ENCODE data around the gene DDIT4. TPM values are rescaled to one million over a fixed set of nuclear protein-coding genes. Genes with fewer than 3 reads are reported as not detected.
A peak's percentile ranks its signal among the peaks of the same experiment; 100 is the strongest.
"Not testable (repeated sequence)": the region's sequence is repeated elsewhere in the genome, so short reads cannot be mapped to it uniquely, and the experiment has no call there.

The DDIT4 gene
- total RNA-seq, 2 experiments from 2014 or later = 382 to 384 TPM

- POLR2A ChIA-PET = interaction anchor here (1.1 to 1.5 kb wide), 4 partner anchors 9 to 53 kb away, joined by 3 to 5 read pairs (median 3); partner anchors contain the start of gene DDIT4
Measured at GRCh38 chr10:72238392-72239175, 35.1 kb upstream of the DDIT4 start.

GRCh38 chr10:72239409-72239808 is 34.3 kb upstream of the DDIT4 start:
- H3K4me3 Mint-ChIP-seq = no peak overlapping the region
- ChIA-PET CTCF (interaction anchor here (2.0 kb wide), 1 partner anchor 9 kb away, joined by 8 read pairs; no protein-coding TSS in a partner anchor), POLR2A (no interaction called here)
- ATAC-seq (no peak), DNase-seq (no peak)
- H3K4me1 Mint-ChIP-seq (ENCODE audit: low read depth) = peaks cover 29% of the 10 kb centered on the region
- peak overlapping the region; percentile 27 for H3K27ac Mint-ChIP-seq
- no peaks in the 10 kb centered on the region for H3K27me3 Mint-ChIP-seq (ENCODE audit: low read depth)
- H3K36me3 Mint-ChIP-seq (ENCODE audit: low read depth) = peaks cover 29% of the 10 kb centered on the region
- no peaks in the 10 kb centered on the region for H3K9me3 Mint-ChIP-seq (ENCODE audit: insufficient read depth)

More at GRCh38 chr10:72238392-72239175, 35.1 kb upstream of the DDIT4 start:
- Mint-ChIP-seq H3K27ac (no peak overlapping the region), H3K4me1 (ENCODE audit: low read depth) (peaks cover 20% of the 10 kb centered on the region), H3K36me3 (ENCODE audit: low read depth) (peaks cover 31% of the 10 kb centered on the region), H3K4me3 (no peak overlapping the region), H3K9me3 (ENCODE audit: insufficient read depth) (no peaks in the 10 kb centered on the region), H3K27me3 (ENCODE audit: low read depth) (no peaks in the 10 kb centered on the region)
- CTCF ChIA-PET = interaction anchor here (0.6 to 2.7 kb wide), 7 partner anchors 9 to 190 kb away, joined by 3 to 8 read pairs (median 5); no protein-coding TSS in a partner anchor
- DNase-seq = no peak
- no peak for ATAC-seq

- Mint-ChIP-seq H3K36me3 (ENCODE audit: low read depth) (peaks cover 25% of the 10 kb centered on the region), H3K4me3 (no peak overlapping the region), H3K4me1 (ENCODE audit: low read depth) (peaks cover 38% of the 10 kb centered on the region), H3K9me3 (ENCODE audit: insufficient read depth) (no peaks in the 10 kb centered on the region), H3K27me3 (ENCODE audit: low read depth) (no peaks in the 10 kb centered on the region), H3K27ac (no peak overlapping the region)
- no peak for DNase-seq
- CTCF ChIA-PET = no interaction called here
- ATAC-seq = no peak
- POLR2A ChIA-PET = interaction anchor here (0.6 kb wide), 1 partner anchor 23 kb away, joined by 3 read pairs; no protein-coding TSS in a partner anchor
Measured at GRCh38 chr10:72240371-72240770, 33.4 kb upstream of the DDIT4 start.

GRCh38 chr10:72241691-72242252 is 32.0 kb upstream of the DDIT4 start:
- H3K27me3 Mint-ChIP-seq (ENCODE audit: low read depth) = no peaks in the 10 kb centered on the region
- no peak for ATAC-seq
- CTCF ChIA-PET = interaction anchor here (0.7 to 2.8 kb wide), 5 partner anchors 11 to 33 kb away, joined by 3 to 12 read pairs (median 4); no protein-coding TSS in a partner anchor
- DNase-seq = no peak
- peaks cover 14% of the 10 kb centered on the region for H3K36me3 Mint-ChIP-seq (ENCODE audit: low read depth)
- peak overlapping the region; percentile 9 for H3K27ac Mint-ChIP-seq
- H3K4me3 Mint-ChIP-seq = no peak overlapping the region
- no peaks in the 10 kb centered on the region for H3K9me3 Mint-ChIP-seq (ENCODE audit: insufficient read depth)
- peaks cover 50% of the 10 kb centered on the region for H3K4me1 Mint-ChIP-seq (ENCODE audit: low read depth)
- POLR2A ChIA-PET = interaction anchor here (0.7 to 1.2 kb wide), 2 partner anchors 13 to 34 kb away, joined by 3 read pairs; no protein-coding TSS in a partner anchor

GRCh38 chr10:72242675-72243074 is 31.0 kb upstream of the DDIT4 start:
- peaks cover 59% of the 10 kb centered on the region for H3K4me1 Mint-ChIP-seq (ENCODE audit: low read depth)
- H3K4me3 Mint-ChIP-seq = no peak overlapping the region

GRCh38 chr10:72243822-72244437 is 29.8 kb upstream of the DDIT4 start:
- Mint-ChIP-seq H3K36me3 (ENCODE audit: low read depth) (peaks cover 6% of the 10 kb centered on the region), H3K4me3 (no peak overlapping the region), H3K27me3 (ENCODE audit: low read depth) (no peaks in the 10 kb centered on the region), H3K4me1 (ENCODE audit: low read depth) (peaks cover 72% of the 10 kb centered on the region), H3K27ac (peak overlapping the region; percentile 55), H3K9me3 (ENCODE audit: insufficient read depth) (no peaks in the 10 kb centered on the region)
- ATAC-seq (no peak), DNase-seq (no peak)
- ChIA-PET CTCF (interaction anchor here (1.1 to 5.3 kb wide), 5 partner anchors 9 to 89 kb away, joined by 3 to 35 read pairs (median 5); no protein-coding TSS in a partner anchor), POLR2A (interaction anchor here (1.1 to 6.4 kb wide), 2 partner anchors 31 to 35 kb away, joined by 4 to 52 read pairs; partner anchors contain the start of gene DDIT4)

More at GRCh38 chr10:72242675-72243074, 31.0 kb upstream of the DDIT4 start:
- DNase-seq = no peak
- ChIA-PET CTCF (interaction anchor here (1.1 to 2.8 kb wide), 4 partner anchors 10 to 32 kb away, joined by 3 to 12 read pairs (median 4); no protein-coding TSS in a partner anchor), POLR2A (interaction anchor here (0.6 to 1.1 kb wide), 2 partner anchors 36 to 55 kb away, joined by 3 to 4 read pairs; no protein-coding TSS in a partner anchor)
- H3K27ac Mint-ChIP-seq = peak overlapping the region; percentile 75
- peak; percentile 24 for ATAC-seq
- H3K9me3 Mint-ChIP-seq (ENCODE audit: insufficient read depth) = no peaks in the 10 kb centered on the region
- H3K27me3 Mint-ChIP-seq (ENCODE audit: low read depth) = no peaks in the 10 kb centered on the region
- peaks cover 8% of the 10 kb centered on the region for H3K36me3 Mint-ChIP-seq (ENCODE audit: low read depth)

GRCh38 chr10:72244573-72245038 is 29.1 kb upstream of the DDIT4 start:
- Mint-ChIP-seq H3K4me3 (no peak overlapping the region), H3K27ac (peak overlapping the region; percentile 37), H3K9me3 (ENCODE audit: insufficient read depth) (no peaks in the 10 kb centered on the region), H3K4me1 (ENCODE audit: low read depth) (peaks cover 74% of the 10 kb centered on the region), H3K36me3 (ENCODE audit: low read depth) (peaks cover 6% of the 10 kb centered on the region), H3K27me3 (ENCODE audit: low read depth) (no peaks in the 10 kb centered on the region)
- ChIA-PET POLR2A (interaction anchor here (6.4 kb wide), 1 partner anchor 30 kb away, joined by 52 read pairs; the partner anchor contains the start of gene DDIT4), CTCF (interaction anchor here (1.2 to 5.3 kb wide), 4 partner anchors 31 to 92 kb away, joined by 4 to 35 read pairs (median 16); no protein-coding TSS in a partner anchor)
- ATAC-seq (no peak), DNase-seq (no peak)

GRCh38 chr10:72245949-72246525 is 27.7 kb upstream of the DDIT4 start:
- Mint-ChIP-seq H3K9me3 (ENCODE audit: insufficient read depth) (no peaks in the 10 kb centered on the region), H3K36me3 (ENCODE audit: low read depth) (peaks cover 6% of the 10 kb centered on the region), H3K27me3 (ENCODE audit: low read depth) (no peaks in the 10 kb centered on the region), H3K27ac (peak overlapping the region; percentile 77), H3K4me1 (ENCODE audit: low read depth) (peaks cover 83% of the 10 kb centered on the region), H3K4me3 (no peak overlapping the region)
- POLR2A ChIA-PET = interaction anchor here (0.6 to 6.4 kb wide), 7 partner anchors 8 to 350 kb away, joined by 3 to 60 read pairs (median 6); partner anchors contain the start of gene DDIT4
- no peak for ATAC-seq
- no peak for DNase-seq
- CTCF ChIA-PET = interaction anchor here (1.1 to 5.3 kb wide), 11 partner anchors 8 to 197 kb away, joined by 3 to 35 read pairs (median 5); partner anchors contain the start of gene DDIT4

- Mint-ChIP-seq H3K4me1 (ENCODE audit: low read depth) (peaks cover 85% of the 10 kb centered on the region), H3K27me3 (ENCODE audit: low read depth) (no peaks in the 10 kb centered on the region), H3K27ac (peak overlapping the region; percentile 95), H3K4me3 (peak overlapping the region; percentile 80), H3K36me3 (ENCODE audit: low read depth) (peaks cover 3% of the 10 kb centered on the region), H3K9me3 (ENCODE audit: insufficient read depth) (no peaks in the 10 kb centered on the region)
- POLR2A ChIA-PET = interaction anchor here (0.9 to 6.4 kb wide), 15 partner anchors 12 to 175 kb away, joined by 3 to 60 read pairs (median 5); partner anchors contain the start of genes ANAPC16, ASCC1 and DDIT4
- DNase-seq (peak; percentile 91), ATAC-seq (peak; percentile 88)
- CTCF ChIA-PET = interaction anchor here (0.7 to 5.3 kb wide), 24 partner anchors 10 to 200 kb away, joined by 3 to 35 read pairs (median 5); partner anchors contain the start of gene DDIT4
Measured at GRCh38 chr10:72248468-72249151, 25.1 kb upstream of the DDIT4 start.

GRCh38 chr10:72249176-72249862 is 24.4 kb upstream of the DDIT4 start:
- Mint-ChIP-seq H3K4me3 (peak overlapping the region; percentile 80), H3K4me1 (ENCODE audit: low read depth) (peaks cover 82% of the 10 kb centered on the region), H3K27ac (peak overlapping the region; percentile 95)
- H3K9me3 Mint-ChIP-seq (ENCODE audit: insufficient read depth); ATAC-seq; H3K27me3 Mint-ChIP-seq (ENCODE audit: low read depth); H3K36me3 Mint-ChIP-seq (ENCODE audit: low read depth); DNase-seq: not testable (repeated sequence)
- ChIA-PET POLR2A (interaction anchor here (1.0 to 6.4 kb wide), 3 partner anchors 11 to 48 kb away, joined by 4 to 60 read pairs (median 52); partner anchors contain the start of gene DDIT4), CTCF (interaction anchor here (1.2 to 5.3 kb wide), 3 partner anchors 11 to 201 kb away, joined by 3 to 35 read pairs (median 3); no protein-coding TSS in a partner anchor)

Measured in activated CD8-positive, alpha-beta T cell treated with anti-CD3 and anti-CD28 coated beads, Interleukin-2, amount 10 ng/mL, durations not matched to agents 7 days and 5 days (primary cell).